Activated CD4-positive, alpha-beta T cell treated with anti-CD3 and anti-CD28 coated beads for 4 hours (primary cell): ENCODE results near the gene CSMD2.
A peak's percentile ranks its signal among the peaks of the same experiment; 100 is the strongest.
"Not testable (repeated sequence)": the region's sequence is repeated elsewhere in the genome, so short reads cannot be mapped to it uniquely, and the experiment has no call there.

ENCODE experiments used
- DNase-seq, 2 donors: peaks; one replicate each; pipeline ENCODE4 v3.0.0-alpha.2; 2020

CSMD2 gene

DNA sequence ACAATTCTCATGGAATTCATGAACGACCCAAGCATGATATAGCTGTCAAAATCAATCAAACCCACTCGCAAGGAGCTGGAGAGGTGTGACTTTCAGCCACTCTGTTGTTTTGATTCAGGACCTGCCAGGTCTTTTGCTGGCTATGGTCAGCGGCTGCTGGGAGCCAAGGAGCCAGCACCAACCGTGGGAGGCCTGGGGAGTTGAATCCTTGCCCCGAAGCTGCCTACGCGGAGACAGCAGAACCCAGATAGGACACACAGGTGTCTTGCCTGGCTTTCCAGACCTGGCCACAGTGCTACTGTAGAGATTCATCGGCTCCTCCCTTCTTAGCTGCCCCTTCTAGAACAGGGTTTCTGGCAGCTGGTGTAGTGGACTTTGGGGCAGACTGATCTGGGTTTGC is 649.9 kb downstream of the CSMD2 start:
- DNase-seq, result no peak

DNA sequence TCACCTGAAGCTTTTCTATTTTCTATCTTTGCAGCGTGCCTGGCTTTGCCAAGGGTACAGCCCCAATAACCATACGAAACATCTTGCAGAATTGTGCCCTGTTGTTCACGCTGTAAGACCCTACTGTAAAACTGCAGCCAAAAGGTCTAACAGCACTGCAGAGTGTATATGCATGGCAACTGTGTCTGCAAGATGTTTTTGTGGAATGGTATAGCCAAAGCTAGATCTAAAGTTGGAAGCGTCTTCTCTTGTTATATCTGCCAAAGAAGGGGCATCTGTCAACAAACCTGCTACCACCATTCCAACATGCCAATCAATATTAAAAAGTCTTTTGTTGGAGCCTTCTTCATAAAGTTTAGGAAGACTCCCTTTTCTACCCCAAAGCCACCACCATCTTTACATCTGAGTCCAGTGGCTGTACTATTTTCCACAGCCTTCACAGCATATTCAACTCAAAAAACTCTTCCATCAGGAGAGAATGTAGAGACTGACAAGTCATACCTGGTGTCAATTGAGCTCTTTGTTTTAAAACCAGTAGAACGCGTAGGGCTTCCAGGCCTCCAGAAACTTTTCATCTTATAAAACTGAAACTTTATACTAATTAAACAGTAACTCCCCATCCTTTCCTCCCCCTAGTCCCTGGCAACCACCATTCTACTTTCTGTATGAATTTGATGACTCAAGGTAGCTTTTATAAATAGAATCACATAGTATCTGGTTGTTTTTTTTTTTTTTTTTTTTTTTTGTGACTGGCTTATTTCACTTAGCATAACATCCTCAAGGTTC is 652.6 kb downstream of the CSMD2 start:
- DNase-seq, result no peak

DNA sequence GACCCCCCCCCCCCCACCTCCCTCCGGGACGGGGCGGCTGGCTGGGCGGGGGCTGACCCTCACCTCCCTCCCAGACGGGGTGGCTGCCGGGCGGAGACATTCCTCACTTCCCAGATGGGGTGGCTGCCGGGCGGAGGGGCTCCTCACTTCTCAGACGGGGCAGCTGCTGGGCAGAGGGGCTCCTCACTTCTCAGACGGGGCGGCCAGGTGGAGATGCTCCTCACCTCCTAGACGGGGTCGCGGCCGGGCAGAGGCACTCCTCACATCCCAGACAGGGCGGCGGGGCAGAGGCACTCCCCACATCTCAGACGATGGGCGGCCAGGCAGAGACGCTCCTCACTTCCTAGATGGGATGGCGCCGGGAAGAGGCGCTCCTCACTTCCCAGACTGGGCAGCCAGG is 655.8 kb downstream of the CSMD2 start:
- DNase-seq, result not testable (repeated sequence)

DNA sequence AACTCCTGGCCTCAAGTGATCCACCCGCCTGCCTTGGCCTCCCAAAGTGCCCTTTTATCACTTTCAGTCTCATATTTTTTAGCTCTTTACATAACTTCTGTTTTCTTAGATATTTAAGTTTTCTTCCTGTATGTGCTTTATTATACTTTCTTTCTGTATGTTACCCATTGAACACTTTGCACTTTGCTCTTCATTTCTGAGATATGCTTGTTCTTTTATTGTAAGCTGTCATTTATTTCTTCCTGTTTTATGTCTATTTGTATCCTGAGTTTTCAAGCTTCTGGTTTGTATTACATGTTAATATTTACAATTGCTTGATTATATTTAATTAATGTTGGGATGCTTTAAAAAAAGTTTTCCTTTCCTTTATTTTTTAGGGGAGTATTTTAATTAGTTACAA is 656.9 kb downstream of the CSMD2 start:
- no peak for DNase-seq

DNA sequence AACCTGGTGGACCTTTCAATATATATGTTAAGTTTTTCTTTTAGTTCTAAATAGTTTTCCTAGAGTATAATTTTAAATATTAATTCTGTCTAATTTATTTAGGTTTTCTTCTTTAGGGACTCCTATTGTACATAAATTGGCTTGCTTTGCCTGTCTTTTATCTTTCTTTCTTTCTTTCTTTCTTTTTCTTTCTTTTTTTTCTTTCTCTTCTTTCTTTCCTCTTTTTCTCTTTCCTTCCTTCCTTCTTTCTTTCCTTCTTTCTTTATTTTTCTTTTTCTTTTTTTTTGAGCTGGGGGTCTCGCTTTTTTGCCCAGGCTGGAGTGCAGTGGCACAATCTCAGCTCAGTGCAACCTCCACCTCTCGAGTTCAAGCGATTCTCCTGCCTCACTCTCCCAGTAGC is 657.4 kb downstream of the CSMD2 start:
- no peak for DNase-seq

DNA sequence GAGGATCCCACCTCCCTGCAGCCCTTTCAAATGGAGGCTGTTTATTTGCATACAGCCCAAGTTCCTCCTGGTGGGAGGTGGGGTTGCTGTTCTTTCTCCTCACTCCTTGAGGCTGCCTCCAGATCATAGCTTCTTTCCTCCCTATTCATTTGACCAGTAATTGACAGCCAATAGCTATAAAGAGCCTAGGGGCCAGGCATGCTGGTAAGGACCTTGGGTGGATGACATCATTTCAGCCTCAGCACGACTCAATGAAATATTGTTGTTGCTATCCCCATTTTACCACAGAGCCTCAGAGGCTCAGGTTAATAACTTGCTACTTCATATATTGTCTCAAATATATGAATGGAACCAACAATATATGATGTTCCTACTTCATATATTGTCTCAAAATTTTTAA is 661.5 kb downstream of the CSMD2 start:
- no peak for DNase-seq

DNA sequence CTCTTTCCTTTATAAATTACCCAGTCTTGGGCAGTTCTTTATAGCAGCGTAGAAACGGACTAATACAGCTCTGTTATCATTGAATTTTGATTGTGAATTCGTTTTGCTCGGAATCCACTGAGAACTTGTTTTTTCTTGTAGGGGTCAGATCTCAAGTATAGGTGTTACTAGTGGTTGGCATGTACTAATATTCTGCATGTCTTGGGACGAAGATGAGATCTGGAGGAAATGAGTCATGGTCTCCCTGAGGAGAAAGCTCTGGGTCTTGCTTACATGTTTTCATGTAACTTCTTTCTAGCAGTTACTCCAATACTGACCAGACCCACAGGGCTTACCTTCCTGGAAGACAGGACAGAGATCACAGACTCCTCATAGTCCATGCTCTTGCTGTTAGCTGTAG is 662.3 kb downstream of the CSMD2 start:
- no peak for DNase-seq

DNA sequence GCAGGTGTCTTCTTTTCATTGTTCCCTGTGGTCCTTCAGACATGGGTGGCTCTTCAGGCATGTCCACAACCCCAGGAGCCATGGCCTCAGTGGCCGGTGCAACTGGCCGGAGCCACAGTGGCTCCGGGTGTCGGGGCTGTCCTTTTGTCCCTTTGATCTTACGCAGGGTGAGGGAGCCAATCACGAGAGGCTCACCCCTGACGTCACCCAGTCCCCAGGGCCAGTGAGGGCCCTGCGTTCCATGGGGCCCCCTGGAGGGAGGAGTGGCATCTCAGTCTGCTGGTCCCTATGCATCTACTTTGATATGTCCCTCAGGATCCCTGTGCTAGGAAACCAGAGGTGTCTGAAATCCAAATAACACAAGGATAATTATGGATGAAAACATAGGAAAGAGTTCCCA is 663.3 kb downstream of the CSMD2 start:
- DNase-seq, result no peak

DNA sequence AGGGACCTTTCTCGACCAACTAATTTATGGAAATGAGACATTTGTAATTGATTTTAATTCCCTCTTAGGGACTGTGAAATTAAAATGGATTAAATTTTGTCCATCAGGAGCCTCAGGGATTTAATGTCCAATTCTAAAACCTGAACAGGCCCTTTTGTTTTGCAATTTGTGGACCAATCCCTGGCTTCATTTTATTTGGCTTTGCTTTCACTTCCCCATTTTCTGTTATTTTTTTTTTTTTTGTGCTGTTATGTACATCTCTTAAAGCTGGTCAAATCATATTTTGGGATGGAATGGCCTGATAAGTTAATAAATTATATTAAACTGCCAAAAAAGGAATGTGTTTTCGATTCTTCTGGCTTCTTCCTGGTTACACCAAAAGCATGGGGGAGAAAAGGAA is 663.7 kb downstream of the CSMD2 start:
- no peak for DNase-seq

DNA sequence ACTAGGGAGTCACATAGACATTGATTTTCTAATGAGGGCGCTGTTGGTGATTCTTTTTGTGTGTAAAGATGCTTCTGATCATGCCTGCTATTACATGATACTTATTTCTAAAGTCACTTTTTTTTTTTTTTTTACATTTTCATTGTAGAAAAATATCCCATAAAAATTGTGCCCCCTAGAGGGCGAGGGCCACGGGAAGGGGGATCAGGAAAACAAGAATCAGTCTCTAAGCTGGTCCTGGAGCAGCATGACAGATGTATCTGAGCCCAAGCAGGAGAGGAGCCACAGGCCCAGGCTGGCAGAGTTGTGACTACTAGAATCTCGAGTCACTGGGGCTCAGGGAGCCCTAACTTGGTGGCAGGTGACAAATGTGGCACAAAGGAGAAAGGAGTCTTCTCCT is 664.5 kb downstream of the CSMD2 start:
- no peak for DNase-seq

DNA sequence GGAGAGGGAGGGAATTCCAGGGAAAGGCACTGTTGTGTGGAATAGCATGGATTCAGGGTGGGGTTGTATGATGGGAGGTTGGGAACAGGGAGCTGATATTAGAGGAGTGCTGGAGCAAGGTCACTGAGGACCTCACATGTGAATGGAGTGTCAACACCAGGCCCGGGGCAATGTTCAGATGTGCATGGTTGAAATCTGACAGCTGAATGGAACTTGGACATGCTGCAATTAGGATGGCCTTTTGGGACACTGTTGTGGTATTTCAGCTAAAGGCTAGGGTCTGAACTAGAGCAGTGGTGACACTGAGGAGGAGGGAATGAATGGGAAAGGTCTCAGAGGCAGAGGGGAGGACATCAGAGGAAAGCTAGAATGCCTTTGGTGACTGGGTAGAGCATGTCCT is 667.6 kb downstream of the CSMD2 start:
- DNase-seq, result no peak

DNA sequence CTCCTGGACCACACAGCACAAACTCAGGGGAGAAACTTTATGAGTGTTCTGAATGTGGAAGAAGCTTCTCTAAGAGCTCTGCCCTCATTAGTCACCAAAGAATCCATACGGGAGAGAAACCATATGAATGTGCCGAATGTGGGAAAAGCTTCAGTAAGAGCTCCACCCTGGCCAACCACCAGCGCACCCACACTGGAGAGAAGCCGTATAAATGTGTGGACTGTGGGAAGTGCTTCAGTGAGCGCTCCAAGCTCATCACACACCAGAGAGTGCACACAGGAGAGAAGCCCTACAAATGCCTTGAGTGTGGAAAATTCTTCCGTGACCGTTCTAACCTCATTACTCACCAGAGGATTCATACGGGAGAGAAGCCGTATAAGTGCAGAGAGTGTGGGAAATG is 670.1 kb downstream of the CSMD2 start:
- DNase-seq, result no peak

DNA sequence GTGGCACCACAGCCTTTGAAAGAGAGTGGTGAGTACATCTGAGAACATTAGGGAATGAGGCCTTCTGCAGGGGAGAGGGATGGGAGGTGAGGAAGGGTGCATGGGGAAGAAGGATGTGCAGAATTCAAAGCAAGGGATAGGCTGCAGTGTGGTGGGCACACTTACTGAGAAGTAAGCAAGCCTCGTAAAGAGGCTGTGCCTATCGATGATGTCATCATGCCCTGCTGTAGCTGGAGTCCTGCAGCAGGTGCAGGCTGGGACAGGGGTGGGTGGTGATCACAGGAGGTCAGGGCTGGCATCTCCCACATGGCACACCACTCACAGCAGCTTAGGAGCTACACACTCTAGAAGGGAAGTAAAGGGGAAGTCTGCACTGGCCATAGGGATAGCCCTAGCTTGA is 676.4 kb downstream of the CSMD2 start:
- DNase-seq, result no peak

DNA sequence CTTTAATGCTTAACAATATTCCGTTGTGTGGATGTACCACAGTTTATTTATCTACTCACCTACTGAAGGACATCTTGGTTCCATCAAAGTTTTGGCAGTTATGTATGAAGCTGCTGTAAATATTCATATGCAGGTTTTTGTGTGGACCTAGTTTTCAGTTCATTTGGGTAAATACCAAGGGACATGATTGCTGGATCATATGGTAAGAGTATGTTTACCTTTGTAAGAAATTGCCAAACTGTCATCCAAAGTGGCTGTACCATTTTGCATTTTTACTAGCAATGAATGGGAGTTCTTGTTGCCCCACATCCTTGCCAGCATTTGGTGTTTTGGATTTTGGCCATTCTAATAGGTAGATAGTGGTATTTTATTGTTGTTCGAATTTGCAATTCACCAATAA is 682.6 kb downstream of the CSMD2 start:
- DNase-seq, result no peak

DNA sequence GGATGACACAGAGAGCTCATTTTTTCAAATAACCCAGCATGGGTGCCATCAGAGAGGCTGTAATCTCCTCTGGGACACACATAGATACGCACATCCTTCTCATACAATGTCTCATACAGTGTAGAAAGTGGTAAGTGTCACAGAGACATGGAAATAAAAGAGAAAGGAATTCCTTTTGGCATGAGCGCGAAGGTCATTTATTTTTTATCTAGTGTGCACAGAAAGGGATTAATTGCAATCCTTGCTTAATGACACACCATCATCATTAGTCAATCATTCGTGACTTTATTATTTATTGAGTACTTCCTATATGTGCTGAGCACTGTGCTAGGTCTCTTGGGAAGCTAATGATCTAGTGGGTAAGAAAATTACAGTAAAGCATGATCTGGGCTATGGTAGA is 687.6 kb downstream of the CSMD2 start:
- DNase-seq, result no peak

DNA sequence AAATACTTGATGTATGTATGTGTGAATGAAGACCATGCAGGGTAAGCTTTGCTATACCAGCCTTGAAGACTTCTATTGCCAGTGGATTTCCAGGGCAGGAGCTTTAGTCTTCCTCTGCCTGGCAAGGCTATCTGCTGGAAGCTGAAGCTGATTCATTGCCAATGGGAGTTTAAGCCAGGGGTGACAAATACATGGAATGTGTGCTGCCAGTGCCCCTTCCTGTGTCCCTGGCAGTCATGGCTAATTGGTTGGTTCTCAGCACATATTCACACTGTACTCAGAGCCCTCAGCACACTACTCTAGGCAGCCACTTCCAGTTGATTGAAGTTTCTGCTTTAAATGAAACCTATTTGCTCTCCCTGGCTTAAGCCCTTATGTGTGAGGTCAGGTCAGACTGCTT is 691.1 kb downstream of the CSMD2 start:
- DNase-seq, result no peak

DNA sequence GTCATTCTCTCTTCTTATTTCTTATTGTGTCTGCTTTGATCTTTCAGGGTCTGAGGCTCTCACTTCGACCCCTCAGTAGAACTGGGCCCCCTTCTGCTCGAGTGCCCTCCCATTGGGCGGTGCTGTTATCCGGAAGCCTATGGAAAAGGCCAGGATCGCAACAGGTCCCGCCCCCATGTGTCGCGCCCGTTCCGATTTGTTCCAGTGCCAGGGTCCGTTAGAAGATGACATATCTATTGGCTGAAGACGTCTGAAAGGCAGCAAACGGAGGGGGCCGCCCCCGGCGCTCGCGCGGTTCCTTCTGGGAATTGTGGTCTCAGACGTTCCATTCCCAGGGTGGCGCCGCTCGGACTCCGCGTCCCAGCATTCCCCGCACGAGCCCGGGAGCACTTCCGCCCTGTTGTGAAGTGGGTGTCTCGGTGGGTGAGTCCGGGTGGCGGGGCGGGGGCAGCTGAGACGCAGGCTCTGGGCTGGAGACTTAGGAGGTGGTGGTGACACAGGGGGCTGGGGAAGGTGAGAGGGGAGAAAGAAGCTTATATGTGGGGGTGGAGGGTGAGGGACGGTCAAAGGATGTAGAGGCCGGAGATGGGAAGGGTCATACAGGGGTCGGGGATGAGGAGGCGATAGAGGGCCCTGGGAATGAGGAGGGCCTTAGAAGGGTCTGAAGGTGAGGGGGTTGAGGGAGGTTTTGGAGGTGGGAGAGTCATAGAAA is 692.6 kb downstream of the CSMD2 start, which contains the start of gene ZSCAN20:
Gene ZSCAN20 (plus strand): TSS at position 377 of the 712 bp plus-strand sequence. CDS start 6,644 bp downstream, outside the sequence.
- peak; percentile 82 to 83 for DNase-seq

DNA sequence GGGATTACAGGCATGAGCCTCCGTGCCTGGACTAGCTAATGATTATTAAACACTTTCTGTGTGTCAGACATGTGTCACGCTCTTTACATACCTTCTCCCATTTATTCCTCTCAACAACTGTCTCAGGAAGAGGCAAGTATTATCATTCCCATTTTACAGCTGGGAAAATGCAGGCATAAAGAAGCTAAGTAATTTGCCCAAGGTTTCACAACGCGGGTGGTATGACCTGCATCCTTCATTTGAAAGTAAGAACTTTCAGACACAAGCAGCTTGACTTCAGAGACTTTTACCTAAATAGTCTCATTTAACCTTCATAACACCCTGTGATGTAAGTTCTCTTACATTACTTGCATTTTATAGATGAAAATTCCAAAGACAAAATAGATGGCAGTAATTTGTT is 693.6 kb downstream of the CSMD2 start:
- no peak for DNase-seq

DNA sequence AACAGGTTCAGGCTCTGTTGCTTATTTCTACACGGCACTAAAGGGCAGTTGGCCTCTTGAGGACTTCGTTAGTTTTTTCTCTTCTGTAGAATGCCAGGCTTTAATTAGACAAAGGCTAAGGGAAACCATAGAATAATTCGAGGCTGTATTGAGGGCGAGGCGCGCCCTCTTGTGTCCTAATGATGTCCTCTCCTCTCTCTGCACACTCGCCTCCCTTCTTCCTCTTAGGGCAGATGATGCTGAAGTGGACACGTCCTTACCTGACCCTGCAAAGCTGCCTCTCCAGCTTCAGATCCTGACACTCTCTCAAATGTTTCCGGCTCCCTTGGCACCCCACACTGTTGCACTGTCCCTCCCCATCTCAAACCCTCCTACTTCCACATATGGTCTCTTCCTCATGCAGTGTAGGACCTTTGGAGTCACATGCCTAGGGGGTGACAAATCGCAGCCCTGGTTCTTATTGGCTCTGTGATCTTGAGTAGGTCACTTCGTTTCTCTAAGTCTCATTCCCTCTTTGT is 694.5 kb downstream of the CSMD2 start:
- DNase-seq, result peak; percentile 41 to 49

DNA sequence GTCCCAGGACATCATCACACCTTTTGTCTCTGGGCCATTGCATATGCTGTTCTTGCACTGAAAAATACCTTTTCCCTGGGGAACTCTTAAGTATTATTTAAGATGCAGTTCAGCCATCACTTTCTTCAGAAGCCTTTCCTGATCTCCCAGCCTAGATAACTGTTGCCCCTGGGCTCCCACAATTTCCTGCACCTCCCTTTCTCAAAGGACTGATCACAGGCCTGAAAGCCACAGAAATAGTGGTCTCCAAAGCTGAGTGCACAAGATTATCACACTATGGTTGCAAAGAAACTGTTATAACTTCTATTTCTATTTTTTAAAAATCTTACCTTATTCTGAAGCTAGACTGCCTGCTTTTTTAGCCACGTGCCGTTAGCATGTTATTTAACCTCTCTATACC is 695.3 kb downstream of the CSMD2 start:
- DNase-seq, result no peak

DNA sequence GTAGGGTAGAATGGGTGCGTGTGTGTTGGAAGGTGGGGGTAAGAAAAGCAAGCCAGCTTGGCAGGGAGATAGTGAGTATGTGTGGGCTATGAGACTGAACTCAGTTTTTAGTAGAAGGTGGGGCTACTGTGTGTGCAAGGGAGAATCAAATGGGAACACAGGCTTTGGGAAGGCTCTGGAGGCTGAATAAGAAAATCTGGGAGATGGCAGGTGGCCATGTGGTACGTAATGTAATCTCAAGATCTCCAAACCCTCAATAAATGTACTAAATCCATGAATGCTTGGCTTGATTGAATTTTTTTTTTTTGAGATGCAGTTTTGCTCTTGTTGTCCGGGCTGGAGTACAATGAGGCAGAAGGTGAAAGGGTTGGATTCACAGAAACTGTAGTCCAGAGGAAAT is 696.1 kb downstream of the CSMD2 start:
- DNase-seq, result no peak

DNA sequence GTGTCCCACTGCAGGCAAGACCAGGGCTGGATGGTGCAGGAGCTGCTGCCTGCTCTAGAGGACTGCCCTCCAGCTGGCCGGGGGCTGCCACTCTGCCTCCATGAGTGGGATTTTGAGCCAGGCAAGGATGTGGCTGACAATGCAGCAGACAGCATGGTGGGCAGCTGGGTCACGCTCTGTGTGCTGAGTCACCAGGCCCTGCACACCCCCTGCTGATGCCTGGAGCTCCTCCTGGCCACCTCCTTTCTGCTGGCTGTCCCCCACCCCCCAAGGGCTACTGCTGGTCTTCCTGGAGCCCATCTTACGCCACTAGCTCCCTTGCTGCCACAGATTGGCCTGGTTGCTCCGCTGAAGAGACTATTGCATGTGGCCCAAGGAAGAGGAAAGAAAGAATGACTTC is 696.5 kb downstream of the CSMD2 start:
- DNase-seq, result no peak

DNA sequence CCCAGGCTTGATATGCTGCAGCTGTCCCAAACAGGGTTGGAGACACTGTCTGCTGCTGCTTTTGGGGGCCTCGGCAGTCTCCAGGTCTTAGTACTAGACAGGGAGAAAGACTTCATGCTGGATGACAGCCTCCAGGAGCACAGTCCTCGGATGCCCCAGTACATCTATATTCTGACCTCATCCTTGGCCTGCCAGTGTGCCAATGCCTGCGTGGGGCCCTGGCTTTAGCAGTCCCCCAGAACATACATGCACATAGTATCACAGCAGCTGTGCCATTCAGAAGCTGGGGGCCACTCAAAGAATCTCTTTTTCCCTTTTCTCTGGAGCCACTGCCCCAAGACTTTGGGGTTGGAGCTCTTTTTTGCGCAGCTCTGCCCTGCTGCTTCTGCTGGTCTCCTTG is 697.0 kb downstream of the CSMD2 start:
- DNase-seq, result no peak

DNA sequence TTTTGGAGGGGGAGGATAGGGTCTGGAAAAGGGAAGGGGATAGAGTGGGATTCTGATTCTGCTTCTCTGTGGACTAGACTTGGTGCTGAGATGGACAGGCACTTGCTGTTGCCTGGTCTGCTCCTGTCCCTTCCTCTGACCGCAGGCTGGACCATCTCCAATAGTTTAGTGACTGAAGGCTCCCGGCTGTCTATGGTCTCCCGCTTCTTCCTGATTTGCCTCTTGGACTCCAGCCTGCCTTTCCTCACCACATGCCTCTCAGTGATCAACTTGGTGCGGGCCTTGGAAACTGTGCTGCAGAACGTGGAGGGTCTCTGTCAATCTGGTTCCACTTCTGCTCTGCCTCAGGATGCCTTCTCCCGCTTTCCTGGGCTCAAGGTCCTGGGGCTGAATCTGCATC is 698.9 kb downstream of the CSMD2 start:
- no peak for DNase-seq
